H1 (cell line): ENCODE measurements around the gene MYH7B. TPM values are rescaled to one million over a fixed set of nuclear protein-coding genes. Genes with fewer than 3 reads are reported as not detected.

Experiments used
- CTCF ChIA-PET: fragments of 300-600 bp; sonication (Branson Sonifier 250); formaldehyde crosslinking; loops from one replicate; lab custom pipeline; 2021; ENCODE audit not compliant: partially characterized antibody; lab: Charles Lee
- POLR2A ChIA-PET: fragments of 300-600 bp; sonication (Branson Sonifier 250); formaldehyde crosslinking; loops from one replicate; lab custom pipeline; 2021; ENCODE audit warnings: inconsistent platforms; ENCODE audit not compliant: partially characterized antibody; lab: Charles Lee
- DNase-seq, 2 experiments: peaks; one replicate each; pipeline versions ENCODE4 v3.0.0 to v3.0.0-alpha.2; 2010 to 2022; ENCODE audit warnings: low spot score in 2 of 2, low read depth in 1 of 2, mixed read lengths in 1 of 2
- FAIRE-seq: peaks from 2 replicates; lab custom pipeline; 2011; peaks lifted over from hg19 to GRCh38; lab: Jason Lieb, UNC
- H2AFZ ChIP-seq: 2 replicates; pipeline ENCODE4 v1.8.1; 2012; ENCODE audit warnings: low read length, inconsistent platforms
- H2AK5ac ChIP-seq: 2 replicates; pipeline ENCODE4 v1.6.1; 2013; ENCODE audit warnings: low read depth, low read length
- H2BK120ac ChIP-seq: replicated peaks from 2 replicates; pipeline ENCODE3; 2013; ENCODE audit warnings: low read depth, low read length, inconsistent platforms
- H2BK12ac ChIP-seq: 2 replicates; pipeline ENCODE4 v1.6.1; 2013; ENCODE audit warnings: low read depth, low read length
- H2BK15ac ChIP-seq: 2 replicates; pipeline ENCODE4 v1.6.1; 2013; ENCODE audit warnings: low read length
- H2BK20ac ChIP-seq: 2 replicates; pipeline ENCODE4 v1.6.1; 2013; ENCODE audit warnings: low read length
- H2BK5ac ChIP-seq: 2 replicates; pipeline ENCODE4 v1.6.1; 2013; ENCODE audit warnings: low read depth, low read length
- H3K14ac ChIP-seq: 2 replicates; pipeline ENCODE4 v1.6.1; 2013; ENCODE audit warnings: inconsistent platforms; ENCODE audit not compliant: insufficient read length
- H3K18ac ChIP-seq: 2 replicates; pipeline ENCODE4 v1.6.1; 2013; ENCODE audit warnings: low read length; ENCODE audit errors: extremely low read depth
- H3K23ac ChIP-seq: 2 replicates; pipeline ENCODE4 v1.6.1; 2013; ENCODE audit warnings: inconsistent platforms; ENCODE audit not compliant: insufficient read length
- H3K23me2 ChIP-seq: 2 replicates; pipeline ENCODE4 v1.6.1; 2013; ENCODE audit warnings: low read depth, low read length
- H3K27ac ChIP-seq: 2 replicates; pipeline ENCODE4 v1.6.1; 2011; ENCODE audit warnings: low read depth, low read length, inconsistent platforms
- H3K27me3 ChIP-seq, 4 experiments: replicated peaks in 1 of 4; 1 replicate in 1 of 4; 2 replicates in 3 of 4; pipeline versions ENCODE4 v1.6.1 to v1.8.1; 2011 to 2013; ENCODE audit warnings: low read length in 3 of 4, mild to moderate bottlenecking in 3 of 4, inconsistent platforms in 2 of 4, mixed read lengths in 2 of 4, moderate library complexity in 1 of 4; ENCODE audit not compliant: control insufficient read depth in 3 of 4, insufficient read depth in 3 of 4; ENCODE audit errors: extremely low read depth in 1 of 4
- H3K36me3 ChIP-seq, 4 experiments: 2 replicates each; pipeline versions ENCODE4 v1.6.1 to v1.8.1; 2011 to 2013; ENCODE audit warnings: mild to moderate bottlenecking in 4 of 4, low read length in 3 of 4, moderate library complexity in 2 of 4, control low read depth in 1 of 4, inconsistent platforms in 1 of 4; ENCODE audit not compliant: insufficient read depth in 4 of 4, control insufficient read depth in 2 of 4
- H3K4ac ChIP-seq: replicated peaks from 2 replicates; pipeline ENCODE3; 2013; ENCODE audit warnings: low read length, low read depth, mixed read lengths, inconsistent platforms; ENCODE audit not compliant: insufficient read length
- H3K4me1 ChIP-seq, 4 experiments: replicated peaks in 1 of 4; 1 replicate in 1 of 4; 2 replicates in 3 of 4; pipeline versions ENCODE4 v1.6.1 to v1.8.1; 2011 to 2013; ENCODE audit warnings: low read length in 3 of 4, inconsistent platforms in 2 of 4, mixed read lengths in 1 of 4; ENCODE audit not compliant: insufficient read depth in 4 of 4, control insufficient read depth in 3 of 4
- H3K4me2 ChIP-seq, 2 experiments: 2 replicates each; pipeline versions ENCODE4 v1.6.1 to v1.8.1; 2011 to 2013; ENCODE audit warnings: low read depth in 2 of 2, low read length in 2 of 2, control low read depth in 1 of 2, inconsistent platforms in 1 of 2, mild to moderate bottlenecking in 1 of 2; ENCODE audit not compliant: insufficient read depth in 1 of 2
- H3K4me3 ChIP-seq, 4 experiments: fragments of 200-600, 300-600 bp in 1 of 4; sonication (generic), shearing (Covaris generic), sonication (Bioruptor Twin) in 1 of 4; 2 replicates each; pipeline versions ENCODE4 v1.5.1 to v1.8.1; 2011 to 2016; ENCODE audit warnings: low read length in 4 of 4, low read depth in 3 of 4, control low read depth in 2 of 4, inconsistent platforms in 2 of 4, mild to moderate bottlenecking in 2 of 4, mixed read lengths in 1 of 4, moderate library complexity in 1 of 4; ENCODE audit not compliant: insufficient read depth in 2 of 4; ENCODE audit errors: extremely low read depth in 1 of 4
- H3K56ac ChIP-seq: replicated peaks from 2 replicates; pipeline ENCODE3; 2013; ENCODE audit warnings: low read depth, mild to moderate bottlenecking, mixed read lengths, low read length, inconsistent platforms; ENCODE audit not compliant: insufficient read length
- H3K79me1 ChIP-seq: 2 replicates; pipeline ENCODE4 v1.6.1; 2013; ENCODE audit warnings: low read depth, low read length, control low read depth
- H3K79me2 ChIP-seq, 2 experiments: 2 replicates each; pipeline versions ENCODE4 v1.6.1 to v1.8.1; 2012 to 2013; ENCODE audit warnings: low read length in 2 of 2, mild to moderate bottlenecking in 2 of 2, inconsistent platforms in 1 of 2; ENCODE audit not compliant: insufficient read depth in 2 of 2, control insufficient read depth in 1 of 2
- H3K9ac ChIP-seq, 4 experiments: replicated peaks in 1 of 4; 1 replicate in 1 of 4; 2 replicates in 3 of 4; pipeline versions ENCODE4 v1.6.1 to v1.8.1; 2011 to 2013; ENCODE audit warnings: low read depth in 3 of 4, low read length in 3 of 4, control low read depth in 2 of 4, mild to moderate bottlenecking in 2 of 4, moderate library complexity in 2 of 4, inconsistent platforms in 1 of 4; ENCODE audit errors: extremely low read depth in 1 of 4
- H3K9me3 ChIP-seq, 2 experiments: 2 replicates each; pipeline versions ENCODE4 v1.6.1 to v1.8.1; 2012 to 2013; ENCODE audit warnings: mild to moderate bottlenecking in 2 of 2, moderate library complexity in 2 of 2, control low read depth in 1 of 2, inconsistent platforms in 1 of 2, low read depth in 1 of 2, low read length in 1 of 2, mixed read lengths in 1 of 2; ENCODE audit not compliant: insufficient read depth in 2 of 2
- H4K20me1 ChIP-seq, 2 experiments: replicated peaks in 1 of 2; 2 replicates each; pipeline versions ENCODE3 to v1.8.1; 2011 to 2013; ENCODE audit warnings: inconsistent platforms in 2 of 2, low read length in 2 of 2, mild to moderate bottlenecking in 1 of 2; ENCODE audit not compliant: insufficient read depth in 2 of 2, control insufficient read depth in 1 of 2
- H4K5ac ChIP-seq: 2 replicates; pipeline ENCODE4 v1.6.1; 2013; ENCODE audit warnings: low read length, low read depth, mixed read lengths, inconsistent platforms; ENCODE audit not compliant: insufficient read length
- H4K8ac ChIP-seq: 2 replicates; pipeline ENCODE4 v1.8.0; 2013; ENCODE audit warnings: mild to moderate bottlenecking, moderate library complexity, low read length, inconsistent platforms; ENCODE audit not compliant: insufficient read depth; ENCODE audit errors: extremely low read depth
- H4K91ac ChIP-seq: replicated peaks from 2 replicates; pipeline ENCODE3; 2013; ENCODE audit warnings: low read length, mixed read lengths, inconsistent platforms; ENCODE audit not compliant: insufficient read length
- CHD2 ChIP-seq: IDR thresholded peaks from 2 replicates; pipeline ENCODE4 v1.6.1; 2012; ENCODE audit warnings: low read length, improper control_type of control experiment
- KDM5A ChIP-seq: fragments of 200-600 bp; IDR thresholded peaks from 2 replicates; pipeline ENCODE4 v1.7.1; 2012; ENCODE audit warnings: mild to moderate bottlenecking, low read length, inconsistent platforms, mixed read lengths
- MAX ChIP-seq: IDR thresholded peaks from 2 replicates; pipeline ENCODE4 v1.6.1; 2012; ENCODE audit warnings: inconsistent platforms
- POLR2AphosphoS5 ChIP-seq: IDR thresholded peaks from 2 replicates; pipeline ENCODE4 v1.6.1; 2011; ENCODE audit warnings: low read depth, low read length
- SUZ12 ChIP-seq: fragments of 200-600 bp; sonication (generic); IDR thresholded peaks from 2 replicates; pipeline ENCODE4 v1.6.1; 2012; ENCODE audit warnings: mild to moderate bottlenecking, inconsistent platforms, low read length, moderate library complexity, mixed read lengths
- WGBS, 2 experiments: shearing (Covaris generic) in 1 of 2; methylation state at CpG; one replicate each; pipeline versions ENCODE4 v1.1.6 to v1.1.7; 2013 to 2015; ENCODE audit warnings: low lambda C conversion rate in 2 of 2, mixed read lengths in 2 of 2, inconsistent platforms in 1 of 2, low coverage in 1 of 2, missing lambda C conversion rate in 1 of 2; ENCODE audit not compliant: insufficient replicate concordance in 2 of 2, insufficient coverage in 1 of 2, insufficient read length in 1 of 2; ENCODE audit errors: extremely low coverage in 1 of 2, missing lambda C conversion rate in 1 of 2; 5-methylcytosine and 5-hydroxymethylcytosine counted together
- polyA plus RNA-seq, 7 experiments: library from polyadenylated mRNA; depleted of rRNA in 3 of 7; stranded (reverse) in 5 of 7; unstranded in 2 of 7; fragments of >200 nt in 5 of 7; fragments of 200-250 nt in 2 of 7; gene quantifications; 1 replicate in 5 of 7; 2 replicates in 1 of 7; 4 replicates in 1 of 7; pipeline versions ENCODE4 v1.2.1 to v1.2.3, GENCODE V29; 2011 to 2013; ENCODE audit warnings: missing spikeins in 2 of 7, mixed read lengths in 2 of 7
- total RNA-seq: library from RNA; stranded (reverse); fragmentation: NEBNext Ultra II Directional; extraction: Animal tissue kit (Norgen Biotek cat#: 25700); gene quantifications from 2 replicates; pipeline ENCODE4 v1.2.1, GENCODE V29; 2021

Gene MYH7B
- total and polyA plus RNA-seq, 2 of the 8 experiments (the other 6 are each of a cell fraction or from before 2014, with no cell fraction given) = 0.15 to 0.30 TPM

DNA sequence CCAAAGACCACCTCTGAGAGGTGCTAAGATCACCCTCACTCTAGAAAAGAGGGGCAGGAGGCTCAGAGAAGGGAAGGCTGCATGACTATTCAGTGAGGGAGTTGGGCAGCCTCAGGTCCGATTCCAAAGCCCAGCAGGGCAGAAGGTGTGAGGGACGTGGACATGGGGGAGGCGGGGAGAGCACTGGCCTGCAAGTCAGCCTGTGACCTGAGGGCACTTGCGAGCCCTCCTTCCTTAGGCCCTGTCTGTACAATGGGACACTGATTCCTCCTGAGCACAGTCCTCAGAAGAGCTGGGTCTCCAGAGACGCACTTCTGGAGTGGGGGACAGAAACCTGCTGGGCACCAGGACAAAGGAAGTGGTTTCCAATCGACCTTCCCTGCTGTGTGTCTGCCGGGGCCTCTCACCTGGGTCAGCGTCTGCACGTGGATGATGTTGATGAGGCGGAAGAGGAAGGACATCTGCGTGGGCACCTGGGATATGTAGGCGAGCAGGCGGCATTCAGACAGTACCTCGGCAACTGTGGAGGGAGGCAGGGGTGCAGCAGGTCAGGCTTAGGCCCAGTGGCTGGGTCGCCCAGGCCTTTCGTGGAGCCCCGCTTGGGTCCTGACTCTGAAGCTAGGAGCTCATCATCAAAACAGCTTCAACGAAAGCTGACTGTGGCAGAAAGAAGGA is 48.5 kb downstream of the MYH7B start:
- FAIRE-seq (no peak), DNase-seq (no peak)
- Histone ChIP-seq H3K4me2 (no peak overlapping the region), H2AFZ (no peak overlapping the region), H3K14ac (no peak overlapping the region), H3K56ac (no peak overlapping the region), H2BK15ac (no peak overlapping the region), H3K36me3 (peaks cover 16 to 77% (median 54%) of the 10 kb centered on the region in 4 experiments), H2BK5ac (no peak overlapping the region), H3K23me2 (no peaks in the 10 kb centered on the region), H2BK12ac (no peak overlapping the region), H3K27me3 (no peaks in the 10 kb centered on the region), H3K9ac (no peak overlapping the region), H3K27ac (0 out of 2 replicates have a peak overlapping the region, but pooled peaks have one; percentile 2), H2BK20ac (no peak overlapping the region), H3K79me2 (no peaks in the 10 kb centered on the region), H3K4me1 (peaks cover 0 to 2% (median 0%) of the 10 kb centered on the region in 4 experiments; a peak in 2 of 7 replicates), H3K4me3 (no peak overlapping the region), H4K8ac (no peak overlapping the region), H3K79me1 (no peaks in the 10 kb centered on the region), H3K18ac (no peak overlapping the region), H3K4ac (no peak overlapping the region), H3K23ac (no peak overlapping the region), H3K9me3 (no peaks in the 10 kb centered on the region), H2BK120ac (no peak overlapping the region), H2AK5ac (no peak overlapping the region), H4K20me1 (peaks cover 0 to 6% of the 10 kb centered on the region in 2 experiments), H4K5ac (no peak overlapping the region), H4K91ac (no peak overlapping the region)
- ChIA-PET POLR2A (no interaction called here), CTCF (interaction anchor here (1.9 to 4.1 kb wide), 2 partner anchors 21 to 130 kb away, joined by 4 to 54 read pairs; partner anchors contain the start of genes ACSS2 and GGT7)
- WGBS, 2 experiments = 93% methylated on average over 18 of the region's 18 CpGs; no CpG with 5 or more reads in 1 of the 2 experiments
- no peak for TF ChIP-seq CHD2
- TF ChIP-seq MAX = no peak
- no peak for TF ChIP-seq KDM5A
- TF ChIP-seq SUZ12 = no peak
- TF ChIP-seq POLR2AphosphoS5 = no peak
